Urinary bladder (tissue), 4 donors: ENCODE data around the gene COPS2. TPM values are rescaled to one million over a fixed set of nuclear protein-coding genes. Genes with fewer than 3 reads are reported as not detected.
A peak's percentile ranks its signal among the peaks of the same experiment; 100 is the strongest.
"Not testable (repeated sequence)": the region's sequence is repeated elsewhere in the genome, so short reads cannot be mapped to it uniquely, and the experiment has no call there.

Experiments used
- DNase-seq: peaks from one replicate; pipeline ENCODE4 v3.0.0-alpha.2; 2015; ENCODE audit errors: extremely low spot score
- H3K27ac ChIP-seq: one replicate; pipeline ENCODE4 v1.5.1; 2013; ENCODE audit warnings: low read depth, mild to moderate bottlenecking, moderate library complexity
- H3K36me3 ChIP-seq: one replicate; pipeline ENCODE4 v1.6.1; 2013; ENCODE audit warnings: mild to moderate bottlenecking, moderate library complexity; ENCODE audit not compliant: insufficient read depth
- H3K4me1 ChIP-seq: one replicate; pipeline ENCODE4 v1.6.1; 2013; ENCODE audit warnings: mild to moderate bottlenecking, moderate library complexity; ENCODE audit not compliant: insufficient read depth
- H3K4me3 ChIP-seq: one replicate; pipeline ENCODE4 v1.5.1; 2013; ENCODE audit warnings: low read depth, low read length
- WGBS: extraction: QIAGEN DNeasy Blood & Tissue Kit; methylation state at CpG from one replicate; pipeline ENCODE4 v1.1.7; 2013; 5-methylcytosine and 5-hydroxymethylcytosine counted together
- polyA plus RNA-seq: library from polyadenylated mRNA; stranded (reverse); fragments of 200-250 nt; gene quantifications from one replicate; pipeline ENCODE4 v1.2.3, GENCODE V29; 2013
- total RNA-seq: library from RNA; depleted of rRNA; stranded (reverse); fragments of >200 nt; gene quantifications from one replicate; pipeline ENCODE4 v1.2.3, GENCODE V29; 2014
- donor health status: healthy with polysubstance abuse.
- donor health status: healthy.

The COPS2 gene
- total RNA-seq (139 TPM), polyA plus RNA-seq (59.1 TPM)

DNA sequence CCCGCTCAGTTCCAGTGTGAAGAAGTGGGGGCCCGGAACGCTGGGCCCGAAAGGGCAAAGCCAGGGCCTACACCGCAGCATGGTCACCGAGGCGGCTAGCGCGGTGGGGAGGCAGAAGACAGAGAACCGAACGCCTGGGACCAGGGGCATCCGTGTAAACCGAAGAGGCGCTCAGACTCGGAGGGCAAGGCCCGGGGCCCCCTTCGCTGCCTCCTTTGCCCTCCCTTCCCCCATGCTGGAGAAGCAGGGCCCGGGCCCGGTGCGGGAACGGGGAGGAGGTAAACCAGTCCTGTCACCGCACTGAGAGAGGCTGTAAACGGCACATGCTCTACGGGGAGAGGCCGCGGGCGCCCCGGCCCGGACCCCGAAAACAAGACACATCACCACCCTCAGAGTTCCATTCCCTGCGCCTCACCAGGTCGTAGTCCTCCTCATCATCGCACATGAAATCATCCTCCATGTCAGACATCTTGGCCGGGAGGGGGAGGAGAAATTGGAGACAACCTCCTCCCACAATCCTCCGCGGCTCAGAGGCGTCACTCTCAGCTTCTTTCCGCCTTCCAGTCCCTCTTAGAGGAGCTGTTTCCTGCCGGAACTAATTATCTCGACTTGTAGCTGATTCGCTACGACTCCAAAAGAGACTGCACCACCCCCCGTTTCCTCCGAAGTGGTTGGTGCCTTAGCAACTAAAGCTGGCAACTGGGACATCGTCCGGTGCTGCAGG, at the start of gene COPS2:
COPS2 (minus strand) TSS at position 490 of the 724 bp plus-strand sequence; CDS start at position 469, 21 bp downstream.
- H3K4me3 ChIP-seq: peak within 1 kb of the TSS; percentile 97
- DNase-seq: peak; percentile 96
- under 1% methylated on average over 46 of the region's 46 CpGs for WGBS

DNA sequence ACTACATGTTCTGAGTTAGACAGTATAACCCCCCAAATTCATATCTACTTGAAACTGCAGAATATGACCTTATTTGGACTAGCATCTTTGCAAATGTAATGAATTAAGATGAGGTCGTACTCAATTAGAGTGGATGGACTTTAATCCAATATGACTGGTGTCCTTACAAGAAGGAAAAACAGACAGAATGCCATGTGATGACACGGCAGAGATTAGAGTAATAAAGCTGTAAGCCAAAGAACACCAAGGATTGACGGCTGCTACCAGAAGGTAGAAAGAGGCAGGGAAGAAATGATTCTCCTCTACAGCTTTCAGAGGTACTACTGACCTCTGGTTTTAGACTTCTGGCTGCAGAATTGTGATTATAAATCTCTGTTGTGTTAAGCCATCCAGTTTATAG, 44.9 kb upstream of the COPS2 start:
- Histone ChIP-seq H3K36me3 (peaks cover 3% of the 10 kb centered on the region), H3K4me1 (no peaks in the 10 kb centered on the region), H3K4me3 (no peak overlapping the region), H3K27ac (no peak overlapping the region)
- DNase-seq: no peak
- WGBS: 86% methylated on average over 3 of the region's 3 CpGs

More for the DNA sequence above, at the start of gene COPS2:
- Histone ChIP-seq H3K27ac (peak within 1 kb of the TSS; percentile 84), H3K36me3 (no peaks in the 10 kb centered on the region), H3K4me1 (no peaks in the 10 kb centered on the region)

DNA sequence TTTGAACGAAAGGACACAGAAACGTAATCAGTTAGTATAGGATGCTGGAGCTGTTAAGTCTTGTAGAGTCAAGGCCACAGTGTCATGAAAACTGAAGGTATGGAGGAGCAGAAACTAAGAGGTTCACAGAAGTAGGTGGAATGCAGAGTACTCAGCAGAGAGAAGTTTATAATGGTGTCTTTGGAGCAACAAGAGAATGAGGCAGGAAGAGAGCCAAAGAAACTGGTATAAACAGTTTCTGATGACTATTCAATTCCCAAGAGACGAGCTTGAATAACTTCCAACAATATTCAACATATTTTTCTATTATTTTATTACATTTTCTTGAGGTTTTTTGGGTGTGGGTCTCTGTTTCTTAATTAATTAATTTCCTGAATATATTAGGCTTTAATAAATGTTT, 44.3 kb upstream of the COPS2 start:
- WGBS: 56% methylated on average over 3 of the region's 3 CpGs
- no peak overlapping the region for H3K4me3 ChIP-seq
- H3K4me1 ChIP-seq: no peaks in the 10 kb centered on the region
- no peak for DNase-seq
- peaks cover 3% of the 10 kb centered on the region for H3K36me3 ChIP-seq
- H3K27ac ChIP-seq: no peak overlapping the region

DNA sequence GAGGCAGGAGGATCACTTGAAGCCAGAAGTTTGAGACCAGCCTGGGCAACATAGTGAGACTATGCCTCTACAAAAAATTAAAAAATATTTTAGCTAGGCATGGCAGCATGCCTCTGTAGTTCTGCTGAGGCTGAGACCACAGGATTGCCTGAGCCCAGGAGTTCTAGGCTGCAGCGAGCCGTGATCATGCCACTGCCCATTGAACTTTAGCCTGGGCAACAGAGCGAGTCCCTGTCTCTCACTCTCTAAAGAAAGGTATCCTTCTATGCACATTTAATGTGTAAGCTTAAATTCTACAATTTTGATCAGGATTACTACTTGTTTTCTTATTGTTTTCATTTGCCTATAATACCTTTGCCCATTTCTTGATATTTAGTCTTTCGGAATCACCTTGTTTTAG, 41.5 kb upstream of the COPS2 start:
- no peak for DNase-seq
- H3K36me3 ChIP-seq: no peaks in the 10 kb centered on the region
- no peak overlapping the region for H3K27ac ChIP-seq
- H3K4me3 ChIP-seq: no peak overlapping the region
- WGBS: 97% methylated on average over 4 of the region's 4 CpGs
- H3K4me1 ChIP-seq: no peaks in the 10 kb centered on the region

DNA sequence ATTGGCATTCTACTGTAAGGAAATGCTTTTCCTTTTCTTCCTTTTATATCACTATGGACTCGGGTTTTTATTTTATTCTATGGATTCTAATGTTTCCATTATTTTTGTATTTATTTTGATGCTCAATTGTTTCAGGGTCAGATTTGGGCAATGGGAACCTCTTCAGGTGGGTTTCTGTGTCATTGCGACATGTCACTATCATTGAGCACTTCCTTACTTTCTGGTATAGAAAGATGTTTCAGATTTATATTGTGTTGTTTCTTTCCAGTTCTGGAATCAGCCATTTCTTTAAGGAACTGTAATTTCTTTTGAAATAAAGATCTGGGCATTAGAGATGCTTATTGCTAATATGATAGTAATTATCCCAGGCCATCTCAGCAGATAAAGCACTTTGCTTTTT, 36.5 kb upstream of the COPS2 start:
- WGBS: 93% methylated on average over 2 of the region's 2 CpGs
- no peak overlapping the region for H3K4me3 ChIP-seq
- no peak for DNase-seq
- H3K27ac ChIP-seq: no peak overlapping the region
- H3K4me1 ChIP-seq: no peaks in the 10 kb centered on the region
- no peaks in the 10 kb centered on the region for H3K36me3 ChIP-seq

DNA sequence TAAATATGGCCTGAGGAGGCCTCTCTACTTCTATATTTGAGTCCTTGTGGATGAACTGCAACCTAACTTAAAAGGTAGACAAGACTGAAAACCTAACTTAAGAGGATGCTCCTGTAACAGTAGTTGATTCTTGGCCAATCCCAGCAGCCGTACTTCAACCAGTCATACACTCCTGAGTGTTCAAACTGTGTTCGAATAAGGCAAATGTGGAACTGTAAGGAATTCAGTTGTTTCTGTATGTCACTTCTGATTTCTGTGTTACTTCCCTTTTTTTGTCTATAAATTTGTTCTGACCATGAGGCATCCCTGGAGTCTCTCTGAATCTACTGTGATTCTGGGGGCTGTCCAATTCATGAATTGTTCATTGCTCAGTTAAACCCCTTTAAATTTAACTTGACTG, 35.2 kb upstream of the COPS2 start:
- Histone ChIP-seq H3K36me3 (no peaks in the 10 kb centered on the region), H3K4me3 (no peak overlapping the region), H3K27ac (no peak overlapping the region), H3K4me1 (no peaks in the 10 kb centered on the region)
- WGBS: 90% methylated on average over 2 of the region's 2 CpGs
- DNase-seq: no peak

DNA sequence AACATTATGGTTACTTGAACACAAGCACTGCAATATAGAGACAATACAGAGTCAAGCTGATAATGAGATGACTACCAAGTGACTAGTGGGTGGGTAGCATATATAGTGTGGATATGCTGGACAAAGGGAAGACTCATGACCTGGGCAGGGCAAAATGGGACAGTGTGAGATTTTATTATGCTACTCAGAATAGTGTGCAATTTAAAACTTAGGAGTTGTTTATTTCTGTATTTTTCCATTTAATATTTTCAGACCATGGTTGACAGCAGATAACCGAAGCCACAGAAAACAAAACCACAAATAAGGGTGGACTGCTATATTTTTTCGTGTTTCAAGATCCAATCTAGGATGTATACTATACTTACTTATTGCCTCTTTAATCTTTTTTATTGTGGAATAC, 34.2 kb upstream of the COPS2 start:
- WGBS: 94% methylated on average over 2 of the region's 2 CpGs
- no peaks in the 10 kb centered on the region for H3K4me1 ChIP-seq
- no peak overlapping the region for H3K4me3 ChIP-seq
- no peak for DNase-seq
- H3K36me3 ChIP-seq: no peaks in the 10 kb centered on the region
- H3K27ac ChIP-seq: no peak overlapping the region

DNA sequence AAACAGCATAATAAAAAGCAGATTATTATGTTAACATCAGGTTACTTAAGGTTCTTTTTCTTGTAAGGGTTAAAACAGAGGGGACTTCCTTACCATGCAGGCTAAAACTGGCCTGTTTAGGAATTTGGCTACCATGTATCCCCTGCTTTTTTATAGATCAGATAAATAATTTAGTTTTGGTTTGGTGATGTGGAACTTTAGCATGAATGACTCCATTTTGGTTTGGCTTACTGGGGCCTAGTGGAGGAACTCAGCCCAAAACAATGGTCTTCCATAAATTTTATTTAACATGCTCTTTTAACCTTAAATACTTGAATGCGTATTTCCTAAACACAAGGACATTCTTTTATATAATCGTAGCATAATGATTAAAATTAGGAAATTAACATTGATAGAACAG, 33.5 kb upstream of the COPS2 start:
- 96% methylated on average over 2 of the region's 2 CpGs for WGBS
- Histone ChIP-seq H3K36me3 (no peaks in the 10 kb centered on the region), H3K4me1 (no peaks in the 10 kb centered on the region), H3K4me3 (no peak overlapping the region), H3K27ac (no peak overlapping the region)
- DNase-seq: no peak

DNA sequence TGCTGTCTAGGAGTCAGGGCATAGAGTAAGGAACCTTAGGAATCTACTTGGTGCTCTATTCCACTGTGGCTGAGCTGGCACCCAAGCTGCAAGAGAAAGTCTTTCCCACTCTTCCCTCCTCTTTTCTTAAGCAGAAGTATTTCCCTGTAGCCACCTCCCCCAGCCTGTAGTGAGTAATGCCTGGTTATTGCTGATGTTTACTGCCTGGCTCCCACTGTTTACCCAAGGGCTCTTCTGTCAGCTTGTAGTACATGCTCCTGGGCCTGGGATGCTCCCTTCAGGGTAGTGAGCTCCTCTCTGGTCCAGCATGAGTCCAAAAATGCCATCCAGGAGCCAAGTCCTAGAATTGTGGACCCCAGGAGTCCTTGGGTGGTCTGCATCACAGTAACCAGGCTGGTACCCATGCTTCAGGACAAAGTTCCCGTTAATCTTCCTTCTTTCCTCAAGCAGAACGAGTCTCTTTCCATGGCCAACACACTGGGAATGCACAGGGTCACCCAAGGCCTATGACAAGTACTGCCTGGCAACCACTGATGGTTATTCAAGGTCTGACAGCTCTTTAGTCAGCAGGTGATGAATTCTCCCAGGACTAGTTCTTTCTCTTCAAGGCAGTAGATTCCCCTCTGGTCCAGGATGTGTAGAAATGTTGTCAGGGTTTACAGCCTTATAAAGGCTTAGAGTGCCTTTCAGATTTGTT, 32.3 kb upstream of the COPS2 start:
- Histone ChIP-seq H3K4me1 (no peaks in the 10 kb centered on the region), H3K4me3 (no peak overlapping the region)
- DNase-seq: no peak

DNA sequence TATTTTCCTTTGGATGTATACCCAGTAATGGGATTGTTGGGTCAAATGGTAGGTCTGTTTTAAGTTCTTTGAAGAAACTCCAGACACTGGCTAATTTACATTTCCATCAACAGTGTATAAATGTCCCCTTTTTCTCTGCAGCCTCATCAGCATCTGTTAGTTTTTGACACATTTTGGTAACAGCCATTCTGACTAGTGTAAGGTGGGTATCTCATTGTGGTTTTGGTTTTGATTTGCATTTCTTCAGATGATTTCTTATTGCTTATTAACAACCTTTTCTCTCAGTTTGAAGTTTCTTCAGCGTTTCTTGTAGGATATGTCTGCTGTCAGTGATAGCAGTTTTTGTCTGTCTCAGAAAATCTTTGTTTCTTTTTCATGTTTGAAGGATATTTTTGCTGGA, 30.1 kb upstream of the COPS2 start:
- no peaks in the 10 kb centered on the region for H3K4me1 ChIP-seq
- 93% methylated on average over 1 of the region's 1 CpG for WGBS
- no peak for DNase-seq

More for the DNA sequence above, 32.3 kb upstream of the COPS2 start:
- WGBS: 93% methylated on average over 2 of the region's 2 CpGs
- no peak overlapping the region for H3K27ac ChIP-seq
- H3K36me3 ChIP-seq: no peaks in the 10 kb centered on the region

DNA sequence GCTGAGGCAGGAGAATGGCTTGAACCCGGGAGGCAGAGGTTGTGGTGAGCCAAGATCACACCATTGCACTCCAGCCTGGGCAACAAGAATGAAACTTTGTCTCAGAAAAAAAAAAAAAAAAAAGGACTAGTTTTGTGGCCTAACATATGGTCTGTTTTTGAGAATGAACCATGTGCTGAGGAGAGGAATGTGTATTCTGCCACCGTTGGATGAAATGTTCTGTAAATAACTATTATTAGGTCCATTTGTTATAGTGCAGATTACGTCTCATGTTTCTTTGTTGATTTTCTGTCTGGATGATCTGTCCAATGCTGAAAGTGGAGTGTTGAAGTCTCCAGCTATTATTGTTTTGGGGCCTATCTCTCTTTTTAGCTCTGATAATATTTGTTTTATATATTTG, 28.3 kb upstream of the COPS2 start:
- not testable (repeated sequence) for H3K4me3 ChIP-seq, DNase-seq, H3K36me3 ChIP-seq, H3K4me1 ChIP-seq, H3K27ac ChIP-seq
- WGBS: 86% methylated on average over 3 of the region's 3 CpGs

More for the DNA sequence above, 30.1 kb upstream of the COPS2 start:
- Histone ChIP-seq H3K27ac (no peak overlapping the region), H3K4me3 (no peak overlapping the region), H3K36me3 (no peaks in the 10 kb centered on the region)

DNA sequence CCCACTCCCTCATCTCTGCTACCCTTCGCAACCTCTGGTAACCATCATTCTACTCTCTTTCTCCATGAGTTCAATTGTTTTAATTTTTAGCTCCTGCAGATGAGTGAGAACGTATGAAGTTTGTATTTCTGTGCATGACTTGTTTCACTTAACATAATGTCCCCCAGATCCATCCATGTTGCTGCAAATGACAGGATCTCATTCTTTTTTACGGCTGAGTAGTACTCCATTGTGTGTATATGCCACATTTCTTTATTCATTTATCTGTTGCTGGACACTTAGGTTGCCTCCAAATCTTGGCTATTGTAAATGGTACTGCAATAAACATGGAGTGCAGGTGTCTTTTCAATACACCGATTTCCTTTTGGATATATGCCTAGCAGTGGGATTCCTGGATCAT, 26.7 kb upstream of the COPS2 start:
- H3K4me1 ChIP-seq: no peaks in the 10 kb centered on the region
- no peak for DNase-seq
- H3K36me3 ChIP-seq: no peaks in the 10 kb centered on the region
- WGBS: 97% methylated on average over 4 of the region's 4 CpGs
- H3K4me3 ChIP-seq: no peak overlapping the region
- no peak overlapping the region for H3K27ac ChIP-seq

DNA sequence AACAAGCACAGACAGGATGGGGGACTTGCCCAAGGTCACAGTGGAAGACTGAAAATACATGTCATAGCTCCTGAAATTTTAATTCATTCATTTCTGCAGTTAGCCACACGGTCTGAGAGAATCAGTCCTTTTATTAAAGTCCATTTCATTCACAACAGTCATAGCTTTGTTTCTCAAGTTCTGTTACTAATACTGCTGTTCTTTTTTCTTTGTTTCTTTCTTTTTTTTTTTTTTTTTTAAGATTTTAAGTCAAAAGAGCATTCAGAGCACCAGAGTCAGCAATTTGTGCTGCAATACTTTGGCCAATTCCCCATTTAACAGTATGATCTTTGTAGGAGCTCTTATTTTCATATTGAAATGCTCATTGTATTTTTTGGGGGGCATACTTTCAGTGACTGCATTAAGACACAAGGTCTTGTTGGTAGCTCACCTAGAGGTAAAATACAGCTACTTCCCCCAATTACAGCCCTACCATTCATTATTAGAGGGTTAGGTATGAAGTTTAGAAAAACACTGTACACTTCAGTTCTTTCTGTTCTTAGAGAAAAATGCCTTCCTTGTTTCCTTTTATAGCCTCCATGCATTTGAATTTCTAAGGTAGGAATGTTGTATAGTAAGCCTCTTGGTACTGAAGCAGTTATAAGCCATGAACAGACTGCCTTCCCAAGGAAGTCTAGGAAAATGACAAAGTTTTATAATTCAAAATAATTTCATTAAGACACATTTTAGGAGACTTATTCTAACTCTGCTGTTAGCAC, 24.2 kb upstream of the COPS2 start:
- no peak for DNase-seq
- 87% methylated on average over 1 of the region's 1 CpG for WGBS
- no peaks in the 10 kb centered on the region for H3K4me1 ChIP-seq
- no peaks in the 10 kb centered on the region for H3K36me3 ChIP-seq
- H3K27ac ChIP-seq: no peak overlapping the region
- no peak overlapping the region for H3K4me3 ChIP-seq

DNA sequence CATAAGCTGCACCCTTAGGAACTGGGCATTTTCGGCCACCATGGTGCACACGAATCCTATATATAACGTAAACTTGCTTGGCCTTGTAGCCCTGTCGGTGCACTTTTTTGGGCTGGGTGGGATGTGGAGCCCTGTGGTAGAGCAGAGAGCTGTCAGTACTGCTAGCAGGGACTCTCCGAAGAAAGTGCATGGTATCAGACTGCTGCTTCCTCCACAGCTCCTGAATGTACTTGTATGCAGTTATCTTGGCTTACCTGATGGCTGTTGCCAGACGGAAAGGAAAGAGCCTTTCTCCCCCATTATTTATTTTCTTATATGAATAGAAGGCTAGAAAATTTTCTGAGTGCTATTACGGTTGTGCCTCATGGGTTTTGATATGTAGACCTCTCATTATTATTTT, 23.1 kb upstream of the COPS2 start:
- no peaks in the 10 kb centered on the region for H3K36me3 ChIP-seq
- H3K4me1 ChIP-seq: no peaks in the 10 kb centered on the region
- no peak overlapping the region for H3K4me3 ChIP-seq
- DNase-seq: no peak
- 93% methylated on average over 7 of the region's 7 CpGs for WGBS
- no peak overlapping the region for H3K27ac ChIP-seq
